ENCODE results near the gene TBCEL.

TBCEL gene

GRCh38 chr11:121042296-121042695 lies 18.4 kb downstream of the TBCEL start:
- Histone ChIP-seq H4K8ac (ENCODE audit: low read depth, low read length) (no peak overlapping the region), H3K79me2 (ENCODE audit: control insufficient read depth, insufficient read depth, low read length, poor library complexity) (no peaks in the 10 kb centered on the region), H4K91ac (ENCODE audit: low read depth, low read length) (no peak overlapping the region), H3K4me2 (ENCODE audit: low read length) (no peak overlapping the region), H3K14ac (ENCODE audit: low read length) (no peak overlapping the region), H3K18ac (ENCODE audit: low read length) (no peak overlapping the region), H3K9ac (ENCODE audit: low read length) (no peak overlapping the region), H2AFZ (ENCODE audit: insufficient read depth, low read length, poor library complexity) (no peak overlapping the region), H2AK5ac (ENCODE audit: low read length) (no peak overlapping the region), H3K79me1 (ENCODE audit: low read length) (no peaks in the 10 kb centered on the region), H3K36me3 (ENCODE audit: control insufficient read depth in 1 of 2, insufficient read depth in 2 of 2, low read length in 2 of 2) (no peaks in the 10 kb centered on the region), H4K12ac (ENCODE audit: low read depth, low read length) (no peak overlapping the region), H3K4me3 (ENCODE audit: low read depth, low read length) (no peak overlapping the region), H3K4ac (ENCODE audit: low read depth, low read length) (no peak overlapping the region), H2BK12ac (ENCODE audit: low read length) (no peak overlapping the region), H2BK5ac (ENCODE audit: low read depth, low read length, poor library complexity) (no peak overlapping the region), H2BK120ac (ENCODE audit: insufficient read depth, low read length, poor library complexity) (no peak overlapping the region), H3K27ac (ENCODE audit: low read depth, low read length) (no peak overlapping the region), H3K23ac (ENCODE audit: low read length) (no peak overlapping the region), H3K4me1 (ENCODE audit: control insufficient read depth in 1 of 2, insufficient read depth in 2 of 2, low read length in 2 of 2) (no peaks in the 10 kb centered on the region), H3K9me3 (ENCODE audit: insufficient read depth, low read depth, low read length) (no peaks in the 10 kb centered on the region), H3K27me3 (ENCODE audit: insufficient read depth, low read length) (no peaks in the 10 kb centered on the region)
- DNase-seq = no peak
- WGBS (ENCODE audit: extremely low coverage, insufficient coverage, insufficient read length) = no CpG with 5 or more reads among the region's 1 CpG

GRCh38 chr11:121047926-121048325 lies 24.0 kb downstream of the TBCEL start:
- Histone ChIP-seq H3K23ac (ENCODE audit: low read length) (no peak overlapping the region), H3K14ac (ENCODE audit: low read length) (no peak overlapping the region), H2AFZ (ENCODE audit: insufficient read depth, low read length, poor library complexity) (no peak overlapping the region), H3K4me3 (ENCODE audit: low read depth, low read length) (no peak overlapping the region), H3K18ac (ENCODE audit: low read length) (no peak overlapping the region), H3K4ac (ENCODE audit: low read depth, low read length) (no peak overlapping the region), H3K27ac (ENCODE audit: low read depth, low read length) (no peak overlapping the region), H3K27me3 (ENCODE audit: insufficient read depth, low read length) (no peaks in the 10 kb centered on the region), H3K36me3 (ENCODE audit: control insufficient read depth in 1 of 2, insufficient read depth in 2 of 2, low read length in 2 of 2) (no peaks in the 10 kb centered on the region), H2BK120ac (ENCODE audit: insufficient read depth, low read length, poor library complexity) (no peak overlapping the region), H3K4me1 (ENCODE audit: control insufficient read depth in 1 of 2, insufficient read depth in 2 of 2, low read length in 2 of 2) (no peaks in the 10 kb centered on the region), H2AK5ac (ENCODE audit: low read length) (no peak overlapping the region), H2BK5ac (ENCODE audit: low read depth, low read length, poor library complexity) (no peak overlapping the region), H3K4me2 (ENCODE audit: low read length) (no peak overlapping the region), H3K9ac (ENCODE audit: low read length) (no peak overlapping the region), H3K79me1 (ENCODE audit: low read length) (no peaks in the 10 kb centered on the region), H4K8ac (ENCODE audit: low read depth, low read length) (no peak overlapping the region), H3K79me2 (ENCODE audit: control insufficient read depth, insufficient read depth, low read length, poor library complexity) (no peaks in the 10 kb centered on the region), H4K12ac (ENCODE audit: low read depth, low read length) (no peak overlapping the region), H4K91ac (ENCODE audit: low read depth, low read length) (no peak overlapping the region), H2BK12ac (ENCODE audit: low read length) (no peak overlapping the region), H3K9me3 (ENCODE audit: insufficient read depth, low read depth, low read length) (no peaks in the 10 kb centered on the region)
- no CpG with 5 or more reads among the region's 1 CpG for WGBS (ENCODE audit: extremely low coverage, insufficient coverage, insufficient read length)
- no peak for DNase-seq

- WGBS (ENCODE audit: extremely low coverage, insufficient coverage, insufficient read length) = no CpG with 5 or more reads among the region's 3 CpGs
- H4K91ac ChIP-seq (ENCODE audit: low read depth, low read length) = no peak overlapping the region
- H3K23ac ChIP-seq (ENCODE audit: low read length) = no peak overlapping the region
- H3K4me2 ChIP-seq (ENCODE audit: low read length) = no peak overlapping the region
- H3K4me1 ChIP-seq (ENCODE audit: control insufficient read depth in 1 of 2, insufficient read depth in 2 of 2, low read length in 2 of 2) = no peaks in the 10 kb centered on the region
- no peak overlapping the region for H3K27ac ChIP-seq (ENCODE audit: low read depth, low read length)
- H2AK5ac ChIP-seq (ENCODE audit: low read length) = no peak overlapping the region
- H3K18ac ChIP-seq (ENCODE audit: low read length) = no peak overlapping the region
- no peaks in the 10 kb centered on the region for H3K79me2 ChIP-seq (ENCODE audit: control insufficient read depth, insufficient read depth, low read length, poor library complexity)
- no peak overlapping the region for H2BK5ac ChIP-seq (ENCODE audit: low read depth, low read length, poor library complexity)
- no peak for DNase-seq
- H3K36me3 ChIP-seq (ENCODE audit: control insufficient read depth in 1 of 2, insufficient read depth in 2 of 2, low read length in 2 of 2) = no peaks in the 10 kb centered on the region
- H2BK120ac ChIP-seq (ENCODE audit: insufficient read depth, low read length, poor library complexity) = no peak overlapping the region
- no peak overlapping the region for H3K9ac ChIP-seq (ENCODE audit: low read length)
- no peak overlapping the region for H2AFZ ChIP-seq (ENCODE audit: insufficient read depth, low read length, poor library complexity)
- H2BK12ac ChIP-seq (ENCODE audit: low read length) = no peak overlapping the region
- no peaks in the 10 kb centered on the region for H3K79me1 ChIP-seq (ENCODE audit: low read length)
- H4K8ac ChIP-seq (ENCODE audit: low read depth, low read length) = no peak overlapping the region
- H3K4me3 ChIP-seq (ENCODE audit: low read depth, low read length) = no peak overlapping the region
- no peaks in the 10 kb centered on the region for H3K9me3 ChIP-seq (ENCODE audit: insufficient read depth, low read depth, low read length)
- H3K14ac ChIP-seq (ENCODE audit: low read length) = no peak overlapping the region
- H4K12ac ChIP-seq (ENCODE audit: low read depth, low read length) = no peak overlapping the region
- H3K27me3 ChIP-seq (ENCODE audit: insufficient read depth, low read length) = no peaks in the 10 kb centered on the region
- H3K4ac ChIP-seq (ENCODE audit: low read depth, low read length) = no peak overlapping the region
Measured at GRCh38 chr11:121048464-121049233, 24.7 kb downstream of the TBCEL start.

- peaks cover 0 to 2% of the 10 kb centered on the region in 2 experiments for H3K36me3 ChIP-seq (ENCODE audit: control insufficient read depth in 1 of 2, insufficient read depth in 2 of 2, low read length in 2 of 2)
- no peaks in the 10 kb centered on the region for H3K79me1 ChIP-seq (ENCODE audit: low read length)
- H2BK5ac ChIP-seq (ENCODE audit: low read depth, low read length, poor library complexity) = no peak overlapping the region
- no peak overlapping the region for H3K4ac ChIP-seq (ENCODE audit: low read depth, low read length)
- H3K4me1 ChIP-seq (ENCODE audit: control insufficient read depth in 1 of 2, insufficient read depth in 2 of 2, low read length in 2 of 2) = no peaks in the 10 kb centered on the region
- H3K4me3 ChIP-seq (ENCODE audit: low read depth, low read length) = no peak overlapping the region
- H3K18ac ChIP-seq (ENCODE audit: low read length) = no peak overlapping the region
- H3K9me3 ChIP-seq (ENCODE audit: insufficient read depth, low read depth, low read length) = no peaks in the 10 kb centered on the region
- no peak for DNase-seq
- H3K4me2 ChIP-seq (ENCODE audit: low read length) = no peak overlapping the region
- no peak overlapping the region for H4K8ac ChIP-seq (ENCODE audit: low read depth, low read length)
- no CpG with 5 or more reads among the region's 4 CpGs for WGBS (ENCODE audit: extremely low coverage, insufficient coverage, insufficient read length)
- H3K27me3 ChIP-seq (ENCODE audit: insufficient read depth, low read length) = no peaks in the 10 kb centered on the region
- no peak overlapping the region for H2AK5ac ChIP-seq (ENCODE audit: low read length)
- no peak overlapping the region for H2BK120ac ChIP-seq (ENCODE audit: insufficient read depth, low read length, poor library complexity)
- no peak overlapping the region for H3K9ac ChIP-seq (ENCODE audit: low read length)
- H3K23ac ChIP-seq (ENCODE audit: low read length) = no peak overlapping the region
- H3K14ac ChIP-seq (ENCODE audit: low read length) = no peak overlapping the region
- H2BK12ac ChIP-seq (ENCODE audit: low read length) = no peak overlapping the region
- no peak overlapping the region for H3K27ac ChIP-seq (ENCODE audit: low read depth, low read length)
- H4K12ac ChIP-seq (ENCODE audit: low read depth, low read length) = no peak overlapping the region
- H2AFZ ChIP-seq (ENCODE audit: insufficient read depth, low read length, poor library complexity) = no peak overlapping the region
- H4K91ac ChIP-seq (ENCODE audit: low read depth, low read length) = no peak overlapping the region
- H3K79me2 ChIP-seq (ENCODE audit: control insufficient read depth, insufficient read depth, low read length, poor library complexity) = no peaks in the 10 kb centered on the region
Measured at GRCh38 chr11:121053244-121053643, 29.3 kb downstream of the TBCEL start.

Measured in trophoblast cell (in vitro differentiated cells and primary cell).